BJ (cell line): ENCODE results near the gene HNRNPC. TPM values are rescaled to one million over a fixed set of nuclear protein-coding genes. Genes with fewer than 3 reads are reported as not detected.
"Not testable (repeated sequence)": the region's sequence is repeated elsewhere in the genome, so short reads cannot be mapped to it uniquely, and the experiment has no call there.

Experiments used
- CTCF ChIA-PET: fragments of 350-600 bp; formaldehyde crosslinking; extraction: SDS; loops from one replicate; lab custom pipeline; 2021; ENCODE audit warnings: antibody characterized with exemption, inconsistent platforms; lab: Yijun Ruan, JAX
- POLR2A ChIA-PET: fragments of 300-600 bp; sonication (Branson Sonifier 250); formaldehyde crosslinking; extraction: SDS; loops from one replicate; lab custom pipeline; 2021; ENCODE audit warnings: antibody characterized with exemption; lab: Charles Lee
- DNase-seq: peaks from one replicate; pipeline ENCODE4 v3.0.0-alpha.2; 2011; ENCODE audit warnings: low read depth
- H3K27me3 ChIP-seq: 2 replicates; pipeline ENCODE4 v1.6.0; 2011; ENCODE audit warnings: low read length; ENCODE audit not compliant: control insufficient read depth, insufficient read depth
- H3K36me3 ChIP-seq: 2 replicates; pipeline ENCODE4 v1.5.1; 2011; ENCODE audit warnings: low read length; ENCODE audit not compliant: control insufficient read depth, insufficient read depth
- H3K4me3 ChIP-seq: 2 replicates; pipeline ENCODE4 v1.5.1; 2011; ENCODE audit warnings: low read depth, mild to moderate bottlenecking, control low read depth, low read length
- CTCF ChIP-seq: IDR thresholded peaks from 2 replicates; pipeline ENCODE4 v1.5.1; 2011; ENCODE audit warnings: low read depth, mild to moderate bottlenecking, control low read depth, inconsistent platforms, low read length, moderate library complexity; ENCODE audit not compliant: insufficient read depth
- polyA plus RNA-seq: library from polyadenylated mRNA; depleted of rRNA; stranded (reverse); fragments of >200 nt; gene quantifications from 2 replicates; pipeline ENCODE4 v1.2.3, GENCODE V29; 2011

Gene HNRNPC
- polyA plus RNA-seq, 1 experiment = 540 TPM

GRCh38 chr14:21309238-21309636 is 40.0 kb upstream of the HNRNPC start:
- TF ChIP-seq CTCF = no peak
- DNase-seq = no peak
- ChIA-PET POLR2A (no interaction called here), CTCF (interaction anchor here (0.9 to 1.2 kb wide), 3 partner anchors 10 to 18 kb away, joined by 3 read pairs; no protein-coding TSS in a partner anchor)
- Histone ChIP-seq H3K36me3 (no peaks in the 10 kb centered on the region), H3K4me3 (no peak overlapping the region), H3K27me3 (peaks cover 5% of the 10 kb centered on the region; the same call in 1 of the 2 replicates)

GRCh38 chr14:21308479-21309237 is 39.4 kb upstream of the HNRNPC start:
- H3K27me3 ChIP-seq = peaks cover 5% of the 10 kb centered on the region; the same call in 1 of the 2 replicates
- ChIA-PET CTCF (interaction anchor here (0.6 to 1.2 kb wide), 4 partner anchors 9 to 200 kb away, joined by 3 to 4 read pairs (median 3); no protein-coding TSS in a partner anchor), POLR2A (no interaction called here)
- no peaks in the 10 kb centered on the region for H3K36me3 ChIP-seq
- DNase-seq = peak; percentile 4
- no peak for TF ChIP-seq CTCF
- H3K4me3 ChIP-seq = peak overlapping the region; percentile 17; the same call in 1 of the 2 replicates

- POLR2A ChIA-PET = no interaction called here
- H3K27me3 ChIP-seq = peaks cover 5% of the 10 kb centered on the region; the same call in 1 of the 2 replicates
- no peaks in the 10 kb centered on the region for H3K36me3 ChIP-seq
- DNase-seq = no peak
- H3K4me3 ChIP-seq = no peak overlapping the region
- CTCF ChIA-PET = no interaction called here
- TF ChIP-seq CTCF = no peak
Observed at GRCh38 chr14:21308132-21308478, 38.9 kb upstream of the HNRNPC start.

GRCh38 chr14:21307637-21308036 is 38.4 kb upstream of the HNRNPC start:
- ChIA-PET POLR2A (no interaction called here), CTCF (no interaction called here)
- DNase-seq = no peak
- no peaks in the 10 kb centered on the region for H3K36me3 ChIP-seq
- H3K4me3 ChIP-seq = no peak overlapping the region
- no peak for TF ChIP-seq CTCF
- peaks cover 5% of the 10 kb centered on the region; the same call in 1 of the 2 replicates for H3K27me3 ChIP-seq

GRCh38 chr14:21302836-21303140 is 33.5 kb upstream of the HNRNPC start:
- H3K27me3 ChIP-seq, H3K4me3 ChIP-seq, H3K36me3 ChIP-seq, CTCF ChIA-PET, DNase-seq, POLR2A ChIA-PET: not testable (repeated sequence)
